Testis (tissue), 2 donors: ENCODE data around the gene SEPTIN6.

Experiments
- CTCF ChIP-seq, 3 experiments: fragments of 450-650 bp in 2 of 3; fragments of 200-600 bp in 1 of 3; sonication (generic) in 1 of 3; IDR thresholded peaks; one replicate each; pipeline ENCODE4 v1.5.1; 2016 to 2019; ENCODE audit warnings: antibody characterized with exemption in 3 of 3, mild to moderate bottlenecking in 2 of 3, moderate library complexity in 1 of 3
- POLR2A ChIP-seq: fragments of 450-650 bp; IDR thresholded peaks from one replicate; pipeline ENCODE4 v1.6.1; 2017; ENCODE audit warnings: antibody characterized with exemption, mild to moderate bottlenecking, moderate library complexity

GRCh38 chrX:119648421-119648775 is 44.6 kb downstream of the SEPTIN6 start:
- TF ChIP-seq CTCF (IDR thresholded peaks at IDR 0.05) (no peak), POLR2A (no peak)
